Spleen (tissue), 7 donors: ENCODE measurements around the gene PSAT1.

Source experiments
- POLR2A ChIP-seq, 3 donors: fragments of 450-650 bp; IDR thresholded peaks; one replicate each; pipeline ENCODE4 v1.5.1; 2017; ENCODE audit warnings: antibody characterized with exemption in 3 of 3, mild to moderate bottlenecking in 1 of 3
- TF ChIP-seq, protein P1 (sequence below), 11 experiments: fragments of 200-600 bp in 7 of 11; fragments of 450-650 bp in 4 of 11; sonication (generic) in 4 of 11; IDR thresholded peaks in 8 of 11; conservative IDR thresholded peaks in 3 of 11; 1 replicate in 7 of 11; 2 replicates in 4 of 11; pipeline versions ENCODE4 v1.4.0 to v1.8.0; 2016 to 2021; ENCODE audit warnings: antibody characterized with exemption in 11 of 11, inconsistent platforms in 4 of 11, mild to moderate bottlenecking in 1 of 11
- donor health status: DM: no; HTN: no; CAD: no; lungs with moderate emphysema.
- donor health status: DM: no; HTN: no; CAD: no.
- donor health status: DM: no; HTN: no; CAD: no.

GRCh38 chr9:78306222-78307076 lies 9.5 kb downstream of the PSAT1 start:
- TF ChIP-seq POLR2A (IDR thresholded peaks at IDR 0.05) = no peak
- TF ChIP-seq, protein P1, sequence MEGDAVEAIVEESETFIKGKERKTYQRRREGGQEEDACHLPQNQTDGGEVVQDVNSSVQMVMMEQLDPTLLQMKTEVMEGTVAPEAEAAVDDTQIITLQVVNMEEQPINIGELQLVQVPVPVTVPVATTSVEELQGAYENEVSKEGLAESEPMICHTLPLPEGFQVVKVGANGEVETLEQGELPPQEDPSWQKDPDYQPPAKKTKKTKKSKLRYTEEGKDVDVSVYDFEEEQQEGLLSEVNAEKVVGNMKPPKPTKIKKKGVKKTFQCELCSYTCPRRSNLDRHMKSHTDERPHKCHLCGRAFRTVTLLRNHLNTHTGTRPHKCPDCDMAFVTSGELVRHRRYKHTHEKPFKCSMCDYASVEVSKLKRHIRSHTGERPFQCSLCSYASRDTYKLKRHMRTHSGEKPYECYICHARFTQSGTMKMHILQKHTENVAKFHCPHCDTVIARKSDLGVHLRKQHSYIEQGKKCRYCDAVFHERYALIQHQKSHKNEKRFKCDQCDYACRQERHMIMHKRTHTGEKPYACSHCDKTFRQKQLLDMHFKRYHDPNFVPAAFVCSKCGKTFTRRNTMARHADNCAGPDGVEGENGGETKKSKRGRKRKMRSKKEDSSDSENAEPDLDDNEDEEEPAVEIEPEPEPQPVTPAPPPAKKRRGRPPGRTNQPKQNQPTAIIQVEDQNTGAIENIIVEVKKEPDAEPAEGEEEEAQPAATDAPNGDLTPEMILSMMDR (IDR thresholded peaks at IDR 0.05 in 8 of 11, conservative IDR thresholded peaks at IDR 0.05 in 3 of 11) = no peak
